T-helper 1 cell treated with Interleukin-12 subunit alpha and Interleukin-12 subunit beta and Interleukin-4 antibody, amounts not matched to agents 30 ng/mL and 1 ng/mL, for 36 hours (primary cell): ENCODE results near the gene POM121C. TPM values are rescaled to one million over a fixed set of nuclear protein-coding genes. Genes with fewer than 3 reads are reported as not detected.
"Not testable (repeated sequence)": the region's sequence is repeated elsewhere in the genome, so short reads cannot be mapped to it uniquely, and the experiment has no call there.

Source experiments
- intact Hi-C: fragments of 100-400 bp; cut with micrococcal nuclease; formaldehyde crosslinking; loops from one replicate; pipeline ENCODE4 v1.15.1; 2024
- total RNA-seq: library from RNA; stranded (reverse); gene quantifications from 2 replicates; pipeline ENCODE4 v1.2.3, GENCODE V29; 2022

Gene POM121C
- total RNA-seq, 1 donor from 2014 or later, result 79.5 TPM

GRCh38 chr7:75397865-75398264 is 88.2 kb downstream of the POM121C start:
- intact Hi-C loops, result not testable (repeated sequence)

GRCh38 chr7:75395329-75395728 is 90.8 kb downstream of the POM121C start, which contains the start of gene TRIM73:
Gene TRIM73, plus strand, starts transcription at chr7:75395629. Its CDS starts 3,305 bp downstream, at chr7:75398934.
- intact Hi-C loops, result not testable (repeated sequence)

GRCh38 chr7:75393194-75393593 is 92.9 kb downstream of the POM121C start:
- intact Hi-C loops, result not testable (repeated sequence)

GRCh38 chr7:75374519-75375317 is 111.4 kb downstream of the POM121C start:
- intact Hi-C loops, result not testable (repeated sequence)

- intact Hi-C loops, result not testable (repeated sequence)
Measured at GRCh38 chr7:75374144-75374518, 112.0 kb downstream of the POM121C start.

- intact Hi-C loops, result not testable (repeated sequence)
Measured at GRCh38 chr7:75367313-75367712, 118.8 kb downstream of the POM121C start.

Other genes with a start within 250 kb of the POM121C start
- 11.5 and 12.4 TPM in 2 replicates for gene TRIM73, start 90.7 kb downstream of the POM121C start, total RNA-seq
- gene SPDYE5, start 6.0 kb upstream of the POM121C start, total RNA-seq, result not detected in 2 replicates